ENCODE measurements around the gene KRT14.
A peak's percentile ranks its signal among the peaks of the same experiment; 100 is the strongest.
"Not testable (repeated sequence)": the region's sequence is repeated elsewhere in the genome, so short reads cannot be mapped to it uniquely, and the experiment has no call there.

Gene KRT14

GRCh38 chr17:41544935-41545334 is 41.8 kb downstream of the KRT14 start:
- no peak for DNase-seq

GRCh38 chr17:41544491-41544892 is 42.2 kb downstream of the KRT14 start:
- DNase-seq = no peak

- not testable (repeated sequence) for DNase-seq
Observed at GRCh38 chr17:41542786-41543185, 43.9 kb downstream of the KRT14 start.

GRCh38 chr17:41542357-41542756 is 44.3 kb downstream of the KRT14 start:
- no peak for DNase-seq

- DNase-seq = no peak
Observed at GRCh38 chr17:41540921-41541625, 45.6 kb downstream of the KRT14 start.

GRCh38 chr17:41539979-41540701 is 46.6 kb downstream of the KRT14 start:
- no peak for DNase-seq

GRCh38 chr17:41539071-41539492 is 47.6 kb downstream of the KRT14 start:
- DNase-seq = peak; percentile 44

- peak; percentile 76 for DNase-seq
Observed at GRCh38 chr17:41538565-41538991, 48.1 kb downstream of the KRT14 start.

GRCh38 chr17:41537990-41538389 is 48.7 kb downstream of the KRT14 start:
- peak; percentile 51 for DNase-seq

- no peak for DNase-seq
Observed at GRCh38 chr17:41537614-41537954, 49.1 kb downstream of the KRT14 start.

- no peak for DNase-seq
Observed at GRCh38 chr17:41536741-41537613, 49.7 kb downstream of the KRT14 start.

GRCh38 chr17:41535764-41536481 is 50.8 kb downstream of the KRT14 start:
- DNase-seq = peak; percentile 29

GRCh38 chr17:41534899-41535546 is 51.7 kb downstream of the KRT14 start:
- DNase-seq = no peak

- no peak for DNase-seq
Observed at GRCh38 chr17:41533613-41534012, 53.1 kb downstream of the KRT14 start.

- no peak for DNase-seq
Observed at GRCh38 chr17:41532947-41533570, 53.6 kb downstream of the KRT14 start.

Data from fibroblast of upper back skin (primary cell).